Frontal cortex (tissue), 4 donors: Measurements from ENCODE around the gene NR1I2. TPM values are rescaled to one million over a fixed set of nuclear protein-coding genes. Genes with fewer than 3 reads are reported as not detected.

Experiments used
- DNase-seq, 2 donors: peaks; one replicate each; pipeline ENCODE4 v3.0.0; 2012; ENCODE audit warnings: low spot score in 2 of 2
- FAIRE-seq: peaks from 2 replicates; lab custom pipeline; 2012; peaks lifted over from hg19 to GRCh38; lab: Jason Lieb, UNC
- total RNA-seq: library from RNA; depleted of rRNA; stranded (reverse); fragments of >200 nt; gene quantifications from one replicate; pipeline ENCODE4 v1.2.3, GENCODE V29; 2014
- donor health status: control.
- donor health status: control.
- donor health status: control.

The NR1I2 gene
- total RNA-seq, 1 donor from 2014 or later, result 0.82 TPM

GRCh38 chr3:119817071-119817470 lies 35.2 kb downstream of the NR1I2 start:
- no peak for FAIRE-seq
- no peak for DNase-seq

- no peak for DNase-seq
- no peak for FAIRE-seq
Observed at GRCh38 chr3:119817583-119818363, 35.9 kb downstream of the NR1I2 start.

- FAIRE-seq (no peak), DNase-seq (no peak)
Observed at GRCh38 chr3:119818937-119819336, 37.0 kb downstream of the NR1I2 start.

GRCh38 chr3:119819806-119820205 lies 37.9 kb downstream of the NR1I2 start:
- FAIRE-seq, result no peak
- no peak for DNase-seq

- FAIRE-seq, result no peak
- no peak for DNase-seq
Observed at GRCh38 chr3:119825820-119826219, 43.9 kb downstream of the NR1I2 start.

GRCh38 chr3:119826711-119827608 lies 45.1 kb downstream of the NR1I2 start:
- DNase-seq, result no peak
- no peak for FAIRE-seq

- no peak for DNase-seq
- no peak for FAIRE-seq
Observed at GRCh38 chr3:119829420-119829819, 47.5 kb downstream of the NR1I2 start.

GRCh38 chr3:119831022-119831421 lies 49.1 kb downstream of the NR1I2 start:
- no peak for FAIRE-seq
- no peak for DNase-seq

- FAIRE-seq (no peak), DNase-seq (no peak)
Observed at GRCh38 chr3:119831941-119832371, 50.1 kb downstream of the NR1I2 start.

GRCh38 chr3:119834754-119835370 lies 53.0 kb downstream of the NR1I2 start:
- FAIRE-seq (no peak), DNase-seq (no peak)

- no peak for DNase-seq
- FAIRE-seq, result no peak
Observed at GRCh38 chr3:119835556-119835955, 53.7 kb downstream of the NR1I2 start.

GRCh38 chr3:119841808-119842471 lies 60.0 kb downstream of the NR1I2 start:
- no peak for FAIRE-seq
- DNase-seq, result no peak

- DNase-seq (no peak), FAIRE-seq (no peak)
Observed at GRCh38 chr3:119849126-119849525, 67.2 kb downstream of the NR1I2 start.

GRCh38 chr3:119856695-119857094 lies 74.8 kb downstream of the NR1I2 start:
- no peak for DNase-seq
- FAIRE-seq, result no peak

GRCh38 chr3:119858957-119859356 lies 77.1 kb downstream of the NR1I2 start:
- FAIRE-seq (no peak), DNase-seq (no peak)

- DNase-seq, result no peak
- no peak for FAIRE-seq
Observed at GRCh38 chr3:119859728-119860127, 77.8 kb downstream of the NR1I2 start.

- FAIRE-seq, result no peak
Observed at GRCh38 chr3:119861681-119862080, 79.8 kb downstream of the NR1I2 start.

GRCh38 chr3:119862616-119863015 lies 80.7 kb downstream of the NR1I2 start:
- FAIRE-seq (no peak), DNase-seq (no peak)

More at GRCh38 chr3:119861681-119862080, 79.8 kb downstream of the NR1I2 start:
- DNase-seq, result no peak

- no peak for FAIRE-seq
- DNase-seq, result no peak
Observed at GRCh38 chr3:119864476-119864875, 82.6 kb downstream of the NR1I2 start.
